ENCODE data around the gene TEX29. TPM values are rescaled to one million over a fixed set of nuclear protein-coding genes. Genes with fewer than 3 reads are reported as not detected.

TEX29 gene
- total RNA-seq, 3 donors from 2014 or later, result 0.64 TPM; not detected in 2

DNA sequence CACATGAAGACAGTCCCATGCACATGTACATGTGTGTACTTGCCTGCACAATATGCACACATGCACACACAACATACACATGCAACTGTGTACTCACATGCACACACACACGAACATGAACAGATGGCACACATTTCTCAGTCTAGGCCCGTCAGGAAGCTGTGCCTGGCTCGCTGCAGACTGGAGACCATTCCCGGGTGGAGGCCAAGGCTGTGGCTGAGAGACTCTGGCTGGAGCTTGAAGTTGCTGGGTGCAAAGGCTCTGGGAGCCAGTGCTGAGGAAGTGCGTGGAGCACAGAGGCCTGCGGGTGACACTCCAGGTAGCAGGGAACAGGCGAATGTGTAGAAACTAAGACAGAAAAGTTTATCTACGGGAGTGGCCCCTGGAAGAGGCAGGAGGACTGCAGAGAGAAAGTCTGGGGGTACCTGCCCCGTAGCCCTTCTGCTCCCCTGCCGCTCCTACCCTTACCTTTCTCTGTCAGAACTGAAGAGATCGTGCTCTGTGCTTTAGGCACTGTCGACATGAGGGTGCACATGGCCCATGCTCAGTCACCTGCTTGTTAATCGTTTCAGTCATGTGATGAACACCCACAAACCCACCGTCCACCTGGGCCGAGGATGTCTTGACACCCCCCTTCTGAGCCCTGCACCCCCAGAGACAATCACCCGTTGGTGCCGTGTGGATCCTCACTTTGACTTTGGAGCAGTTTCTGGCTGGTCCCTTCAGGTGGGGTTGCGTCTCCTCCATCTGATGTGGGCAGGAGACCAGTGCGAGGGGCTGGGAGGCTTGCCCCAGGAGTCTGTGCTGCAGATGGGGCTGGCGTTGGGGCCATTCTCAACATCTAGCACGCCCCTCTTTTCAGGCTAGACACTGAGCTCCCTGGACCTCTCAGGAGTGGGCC, 69.4 kb downstream of the TEX29 start:
- TF ChIP-seq POLR2A (IDR thresholded peaks at IDR 0.05) (no peak), POLR2AphosphoS5 (IDR thresholded peaks at IDR 0.05) (no peak)
- TF ChIP-seq, protein P1, sequence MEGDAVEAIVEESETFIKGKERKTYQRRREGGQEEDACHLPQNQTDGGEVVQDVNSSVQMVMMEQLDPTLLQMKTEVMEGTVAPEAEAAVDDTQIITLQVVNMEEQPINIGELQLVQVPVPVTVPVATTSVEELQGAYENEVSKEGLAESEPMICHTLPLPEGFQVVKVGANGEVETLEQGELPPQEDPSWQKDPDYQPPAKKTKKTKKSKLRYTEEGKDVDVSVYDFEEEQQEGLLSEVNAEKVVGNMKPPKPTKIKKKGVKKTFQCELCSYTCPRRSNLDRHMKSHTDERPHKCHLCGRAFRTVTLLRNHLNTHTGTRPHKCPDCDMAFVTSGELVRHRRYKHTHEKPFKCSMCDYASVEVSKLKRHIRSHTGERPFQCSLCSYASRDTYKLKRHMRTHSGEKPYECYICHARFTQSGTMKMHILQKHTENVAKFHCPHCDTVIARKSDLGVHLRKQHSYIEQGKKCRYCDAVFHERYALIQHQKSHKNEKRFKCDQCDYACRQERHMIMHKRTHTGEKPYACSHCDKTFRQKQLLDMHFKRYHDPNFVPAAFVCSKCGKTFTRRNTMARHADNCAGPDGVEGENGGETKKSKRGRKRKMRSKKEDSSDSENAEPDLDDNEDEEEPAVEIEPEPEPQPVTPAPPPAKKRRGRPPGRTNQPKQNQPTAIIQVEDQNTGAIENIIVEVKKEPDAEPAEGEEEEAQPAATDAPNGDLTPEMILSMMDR (IDR thresholded peaks at IDR 0.05), result no peak
- Histone ChIP-seq H3K36me3 (no peaks in the 10 kb centered on the region), H3K9me3 (no peaks in the 10 kb centered on the region), H3K27me3 (peaks cover 0 to 21% of the 10 kb centered on the region in 2 donors), H3K4me3 (no peak overlapping the region), H3K27ac (no peak overlapping the region), H3K4me1 (no peaks in the 10 kb centered on the region)
- no peak for DNase-seq (ENCODE audit: low spot score in 2 of 2)
- intact Hi-C loops (cut with DNase I; ENCODE audit: low total_unique reads), result no loop called here

DNA sequence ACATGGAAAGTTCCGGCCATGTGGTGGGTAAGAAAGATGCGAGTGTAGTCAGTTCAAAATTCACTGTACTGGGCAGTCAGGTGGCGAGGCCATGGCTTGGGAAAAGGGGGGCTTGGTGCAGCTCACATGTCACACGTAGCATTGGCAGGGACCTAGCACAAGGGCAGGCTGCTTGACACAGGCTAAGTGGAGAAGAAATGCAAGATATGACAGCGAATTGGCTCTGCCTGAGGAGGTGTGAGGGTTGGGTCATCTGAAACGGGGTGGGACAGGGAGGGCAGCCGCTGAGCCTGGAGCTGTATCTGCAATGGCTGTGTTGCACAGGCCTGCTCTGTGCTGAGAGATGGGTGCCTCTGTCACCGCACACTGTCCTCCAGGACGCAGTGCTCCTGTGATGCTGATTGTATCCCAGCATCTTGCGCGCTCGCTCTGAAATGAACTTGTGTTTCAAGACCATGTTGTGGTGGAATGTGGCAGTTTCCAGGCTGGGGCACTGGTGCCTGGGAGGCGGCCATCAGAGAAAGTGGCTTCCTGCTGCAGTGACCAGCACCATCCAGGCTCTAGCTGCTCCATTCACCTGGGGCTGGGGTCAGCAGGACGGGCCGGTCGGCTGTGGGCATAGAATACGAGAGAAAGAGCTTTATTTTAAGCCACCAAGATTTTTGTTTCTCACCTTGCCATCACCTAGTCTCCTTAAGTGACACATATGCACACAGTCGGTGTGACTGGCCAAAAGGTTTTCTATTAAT, 70.3 kb downstream of the TEX29 start:
- H3K4me1 ChIP-seq, result no peaks in the 10 kb centered on the region
- H3K36me3 ChIP-seq, result no peaks in the 10 kb centered on the region
- H3K9me3 ChIP-seq, result no peaks in the 10 kb centered on the region
- TF ChIP-seq POLR2A (IDR thresholded peaks at IDR 0.05) (no peak), POLR2AphosphoS5 (IDR thresholded peaks at IDR 0.05) (no peak)
- TF ChIP-seq, protein P1 (IDR thresholded peaks at IDR 0.05), result no peak
- peak in 1 of 2 donors; percentile 2 for DNase-seq (ENCODE audit: low spot score in 2 of 2)
- H3K4me3 ChIP-seq, result no peak overlapping the region
- intact Hi-C loops (cut with DNase I; ENCODE audit: low total_unique reads), result no loop called here
- peaks cover 0 to 18% of the 10 kb centered on the region in 2 donors for H3K27me3 ChIP-seq
- H3K27ac ChIP-seq, result no peak overlapping the region

DNA sequence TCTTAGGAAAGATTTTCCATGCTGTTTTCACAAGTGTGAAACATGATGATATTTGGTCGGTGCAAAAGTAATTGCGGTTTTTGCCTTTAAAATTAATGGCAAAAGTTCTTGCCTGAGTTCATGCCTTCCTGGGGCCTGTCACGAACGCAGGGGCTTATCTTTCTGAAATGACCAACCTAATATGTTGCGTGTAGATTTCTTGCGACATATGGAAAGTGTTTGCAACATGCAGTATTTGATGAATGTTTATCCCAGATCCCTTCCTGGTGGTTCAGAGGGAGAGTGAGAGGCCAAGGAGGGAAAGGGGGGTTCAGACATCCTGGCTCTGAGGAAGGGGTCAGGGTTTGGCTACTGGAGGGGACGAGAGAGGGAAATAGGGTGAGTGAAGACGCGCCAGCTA, 72.0 kb downstream of the TEX29 start:
- peaks cover 0 to 16% of the 10 kb centered on the region in 2 donors for H3K27me3 ChIP-seq
- H3K36me3 ChIP-seq, result no peaks in the 10 kb centered on the region
- H3K4me3 ChIP-seq, result no peak overlapping the region
- H3K9me3 ChIP-seq, result no peaks in the 10 kb centered on the region
- no peak overlapping the region for H3K27ac ChIP-seq
- no peak for DNase-seq (ENCODE audit: low spot score in 2 of 2)
- intact Hi-C loops (cut with DNase I; ENCODE audit: low total_unique reads), result no loop called here
- no peaks in the 10 kb centered on the region for H3K4me1 ChIP-seq
- TF ChIP-seq POLR2A (IDR thresholded peaks at IDR 0.05) (no peak), POLR2AphosphoS5 (IDR thresholded peaks at IDR 0.05) (no peak)
- TF ChIP-seq, protein P1 (IDR thresholded peaks at IDR 0.05), result no peak

DNA sequence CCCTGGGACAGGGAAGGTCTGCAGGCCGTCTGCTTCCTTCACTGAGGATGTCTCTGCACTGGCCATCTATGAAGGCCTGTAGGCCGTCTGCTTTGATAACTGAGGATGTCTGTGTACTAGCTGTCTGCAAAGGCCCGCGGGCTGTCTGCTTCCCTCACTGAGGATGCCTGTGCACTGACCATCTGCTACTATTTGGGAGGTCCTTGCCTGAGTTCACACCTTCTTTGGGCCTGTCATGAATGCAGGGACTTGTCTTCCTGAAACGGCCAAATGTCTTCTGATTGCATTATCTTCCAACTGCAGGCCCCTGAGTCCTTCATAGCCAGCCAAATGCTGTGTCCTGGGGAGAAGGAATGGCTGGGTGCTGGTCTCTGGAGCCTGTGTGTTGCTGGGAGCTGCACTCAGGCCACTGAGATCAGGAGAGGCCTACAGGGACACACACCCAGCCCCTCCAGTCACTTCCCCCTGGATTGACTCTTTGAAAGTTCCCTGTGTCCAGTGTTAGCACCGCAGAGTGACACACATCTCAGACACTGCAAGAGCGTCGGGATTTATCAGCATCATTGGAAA, 72.9 kb downstream of the TEX29 start:
- Histone ChIP-seq H3K4me1 (no peaks in the 10 kb centered on the region), H3K27me3 (peaks cover 0 to 9% of the 10 kb centered on the region in 2 donors), H3K9me3 (no peaks in the 10 kb centered on the region), H3K4me3 (no peak overlapping the region), H3K27ac (no peak overlapping the region), H3K36me3 (no peaks in the 10 kb centered on the region)
- intact Hi-C loops (cut with DNase I; ENCODE audit: low total_unique reads), result no loop called here
- DNase-seq (ENCODE audit: low spot score in 2 of 2), result peak in 1 of 2 donors; percentile 9
- no peak for TF ChIP-seq POLR2AphosphoS5 (IDR thresholded peaks at IDR 0.05)
- TF ChIP-seq, protein P1 (IDR thresholded peaks at IDR 0.05), result no peak
- TF ChIP-seq POLR2A (IDR thresholded peaks at IDR 0.05), result no peak

Other genes starting within 250 kb of the TEX29 start
- gene ARHGEF7, start 205.3 kb upstream of the TEX29 start, total RNA-seq, result 10 to 100 TPM; 79.6 to 92.0 (median 85.5) TPM